Erythroblast (primary cell): ENCODE results near the gene E2F1.

ENCODE experiments used
- GATA1 ChIP-seq: IDR thresholded peaks from 2 replicates; pipeline ENCODE4 v1.6.1; 2011; ENCODE audit warnings: low read depth, mild to moderate bottlenecking, control low read depth, low read length, moderate library complexity
- POLR2A ChIP-seq: IDR thresholded peaks from 2 replicates; pipeline ENCODE4 v1.6.1; 2011; ENCODE audit warnings: mild to moderate bottlenecking, low read length

DNA sequence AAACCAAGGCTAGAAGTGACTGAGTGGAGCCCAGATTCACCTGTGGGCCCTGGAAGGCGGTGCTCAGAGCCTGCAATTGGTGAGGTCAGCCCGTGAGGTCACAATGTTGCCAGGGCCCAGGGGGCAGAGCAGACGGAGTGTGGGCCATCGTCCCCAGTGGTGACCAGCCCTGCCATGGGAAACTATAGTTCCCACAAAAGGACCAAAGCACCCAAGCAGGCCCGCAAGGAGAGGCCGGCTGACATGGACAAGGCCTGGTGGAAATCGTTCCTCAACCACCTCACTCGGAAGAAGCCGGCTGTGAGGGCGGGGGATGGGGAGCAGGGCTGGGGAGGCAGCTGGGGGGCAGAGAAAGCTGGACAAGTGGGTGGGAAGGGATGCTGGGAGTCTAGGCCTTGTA lies 24.0 kb downstream of the E2F1 start, which contains the start of gene C20orf144:
- no peak for TF ChIP-seq POLR2A
- TF ChIP-seq GATA1, result no peak
